ENCODE results near the gene LAGE3. TPM values are rescaled to one million over a fixed set of nuclear protein-coding genes. Genes with fewer than 3 reads are reported as not detected.

Gene LAGE3
- total and polyA plus RNA-seq, 2 of the 13 experiments (the other 11 are each of a cell fraction or from before 2014, with no cell fraction given), result 7.6 to 12.7 TPM

GRCh38 chrX:154436983-154437752, 41.9 kb downstream of the LAGE3 start, which contains the start of gene GDI1 (continued):
- TF ChIP-seq ZBTB14 (CRISPR knock-in tag; IDR thresholded peaks at IDR 0.05) (peak; percentile 38; the same call in 1 of the 2 replicates), ZNF558 (CRISPR knock-in tag; IDR thresholded peaks at IDR 0.05; ENCODE audit: borderline replicate concordance) (no peak), ARID4A (CRISPR knock-in tag; IDR thresholded peaks at IDR 0.05; ENCODE audit: borderline replicate concordance) (peak; percentile 64; the same call in 1 of the 2 replicates), THAP11 (CRISPR knock-in tag; IDR thresholded peaks at IDR 0.05) (no peak), KLF15 (CRISPR knock-in tag; IDR thresholded peaks at IDR 0.05; ENCODE audit: borderline replicate concordance) (no peak), TFDP2 (CRISPR knock-in tag; IDR thresholded peaks at IDR 0.05) (no peak), CEBPG (CRISPR knock-in tag; IDR thresholded peaks at IDR 0.05) (no peak), DNMT1 (CRISPR knock-in tag; IDR thresholded peaks at IDR 0.05) (no peak), ZNF713 (CRISPR knock-in tag; IDR thresholded peaks at IDR 0.05) (no peak), SRSF9 (IDR thresholded peaks at IDR 0.05; ENCODE audit: borderline replicate concordance, insufficient read depth, low read depth, low read length, poor library complexity, severe bottlenecking) (no peak), ZNF17 (CRISPR knock-in tag; IDR thresholded peaks at IDR 0.05) (no peak), ZC3H4 (CRISPR knock-in tag; IDR thresholded peaks at IDR 0.05; ENCODE audit: borderline replicate concordance) (no peak), YEATS4 (CRISPR knock-in tag; IDR thresholded peaks at IDR 0.05; ENCODE audit: borderline replicate concordance) (no peak), ELF4 (CRISPR knock-in tag; IDR thresholded peaks at IDR 0.05; ENCODE audit: borderline replicate concordance) (no peak), NFYB (CRISPR knock-in tag; IDR thresholded peaks at IDR 0.05) (no peak), ELK4 (CRISPR knock-in tag; IDR thresholded peaks at IDR 0.05; ENCODE audit: borderline replicate concordance) (no peak), ZNF597 (CRISPR knock-in tag; IDR thresholded peaks at IDR 0.05) (no peak), ZNF546 (CRISPR knock-in tag; conservative IDR thresholded peaks at IDR 0.05) (no peak), CREBL2 (CRISPR knock-in tag; IDR thresholded peaks at IDR 0.05; ENCODE audit: borderline replicate concordance) (no peak)
